GM12892 (cell line): ENCODE results near the gene PEAR1.

Source experiments
- DNase-seq: peaks from one replicate; pipeline ENCODE4 v3.0.0; 2011; ENCODE audit not compliant: insufficient read length
- FAIRE-seq: peaks from 2 replicates; lab custom pipeline; 2011; peaks lifted over from hg19 to GRCh38; lab: Jason Lieb, UNC
- POLR2A ChIP-seq: IDR thresholded peaks from 2 replicates; pipeline ENCODE4 v1.6.1; 2011; ENCODE audit warnings: low read depth, low read length, control low read depth
- POLR2AphosphoS5 ChIP-seq: IDR thresholded peaks from 2 replicates; pipeline ENCODE4 v1.6.1; 2011; ENCODE audit warnings: low read depth, low read length, control low read depth
- TAF1 ChIP-seq: IDR thresholded peaks from 2 replicates; pipeline ENCODE4 v1.6.1; 2011; ENCODE audit warnings: low read depth, mild to moderate bottlenecking, control low read depth, low read length, borderline replicate concordance

PEAR1 gene

DNA sequence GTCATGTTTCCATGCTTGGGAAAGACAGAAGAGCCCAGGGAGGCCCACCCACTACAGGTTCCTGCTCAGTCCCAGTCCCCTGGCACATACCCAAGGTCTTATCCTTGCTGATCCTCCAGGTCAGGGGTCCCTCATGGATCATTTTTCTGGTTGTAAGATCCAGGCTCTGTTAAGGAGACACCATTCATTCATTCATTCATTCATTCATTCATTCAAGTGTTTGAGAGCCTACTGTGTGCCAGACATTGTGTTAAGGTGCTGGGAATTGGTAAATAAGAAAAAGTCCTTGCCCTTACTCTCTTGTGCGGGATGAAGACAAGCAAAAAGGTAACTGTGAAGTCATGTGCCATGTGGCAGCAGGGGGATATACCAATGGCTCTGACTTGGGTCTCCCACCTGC, 50.8 kb downstream of the PEAR1 start:
- FAIRE-seq (no peak), DNase-seq (no peak)
- no peak for TF ChIP-seq TAF1
- no peak for TF ChIP-seq POLR2AphosphoS5
- TF ChIP-seq POLR2A: no peak

DNA sequence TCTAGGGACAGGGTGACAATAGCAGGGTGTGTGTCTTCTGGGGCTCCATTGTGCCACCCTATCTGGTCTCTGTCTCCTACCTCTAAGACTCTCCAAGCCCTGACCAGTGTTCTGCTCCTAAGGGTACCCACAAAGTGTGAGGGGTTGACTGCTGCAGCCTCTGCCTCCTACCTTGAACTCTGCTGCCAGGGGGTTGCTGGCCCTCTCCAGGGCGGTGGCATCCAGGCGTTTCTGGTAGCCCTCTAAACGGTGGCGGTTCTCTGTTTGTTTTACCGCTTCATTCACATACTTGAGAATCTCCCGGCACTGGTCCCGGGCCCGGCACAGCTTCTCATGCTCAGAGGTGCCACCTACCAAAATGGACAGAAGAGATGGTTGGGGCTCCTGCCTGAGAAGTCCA, 51.3 kb downstream of the PEAR1 start:
- no peak for TF ChIP-seq TAF1
- no peak for TF ChIP-seq POLR2A
- TF ChIP-seq POLR2AphosphoS5: no peak
- FAIRE-seq (no peak), DNase-seq (no peak)

DNA sequence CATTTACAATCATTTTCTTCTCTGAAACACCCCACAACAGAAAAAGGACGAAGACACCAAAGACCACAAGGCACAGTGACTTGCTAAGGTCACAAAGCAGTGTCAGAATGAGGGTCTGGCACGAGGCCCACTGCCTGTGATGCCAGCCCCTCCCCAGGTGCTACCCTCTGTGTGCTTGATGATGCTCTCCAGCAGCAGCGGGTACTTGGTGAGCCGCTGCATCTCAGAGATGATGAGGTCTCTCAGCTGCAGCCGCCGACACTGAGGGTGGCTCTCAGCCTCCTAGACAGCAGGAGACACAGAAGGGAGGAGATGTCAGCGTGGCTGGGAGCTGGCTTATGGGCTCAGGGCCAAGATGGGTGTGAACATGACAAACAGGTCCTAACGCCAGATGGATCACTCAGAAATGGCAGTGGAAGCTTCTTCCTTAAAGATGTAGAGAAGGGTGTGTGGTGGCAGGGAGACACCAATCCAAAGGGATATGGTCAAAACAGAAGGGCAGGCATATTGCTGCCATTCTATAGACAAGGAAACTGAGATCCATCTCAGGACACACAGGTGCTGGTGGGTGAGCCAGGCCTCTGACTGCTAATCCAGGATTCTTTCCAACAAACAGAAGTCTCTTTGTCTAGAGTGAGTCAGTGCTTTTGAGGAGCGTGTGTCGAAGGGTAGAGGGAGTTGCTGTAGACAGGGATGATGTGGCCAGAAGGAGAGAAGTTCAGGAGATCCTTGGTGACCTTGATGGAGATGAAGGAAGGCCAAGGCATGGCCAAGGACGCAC, 52.6 kb downstream of the PEAR1 start:
- DNase-seq: no peak
- TF ChIP-seq TAF1 (no peak), POLR2AphosphoS5 (no peak), POLR2A (no peak)
- no peak for FAIRE-seq

DNA sequence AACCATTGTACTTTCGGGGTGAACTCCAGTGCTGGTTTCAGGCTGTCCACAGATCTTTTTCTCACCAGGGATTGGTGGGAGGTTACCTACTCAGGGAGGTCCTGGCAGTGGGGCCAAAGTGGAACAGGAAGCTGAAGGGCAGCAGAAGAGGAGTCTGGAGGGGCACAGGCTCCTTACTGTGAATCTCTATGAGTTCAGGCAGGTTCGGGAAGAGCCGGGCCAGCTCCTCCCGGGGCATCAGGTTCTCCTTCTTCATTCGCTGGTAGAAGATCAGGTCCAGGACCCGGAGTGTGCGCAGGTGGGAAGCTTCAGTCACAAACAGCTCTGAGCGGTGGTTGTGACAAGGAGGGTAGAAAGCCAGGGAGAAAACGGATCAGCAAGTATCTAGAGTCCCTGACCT, 53.6 kb downstream of the PEAR1 start:
- no peak for TF ChIP-seq POLR2A
- TF ChIP-seq TAF1: no peak
- TF ChIP-seq POLR2AphosphoS5: no peak
- FAIRE-seq (no peak), DNase-seq (no peak)

DNA sequence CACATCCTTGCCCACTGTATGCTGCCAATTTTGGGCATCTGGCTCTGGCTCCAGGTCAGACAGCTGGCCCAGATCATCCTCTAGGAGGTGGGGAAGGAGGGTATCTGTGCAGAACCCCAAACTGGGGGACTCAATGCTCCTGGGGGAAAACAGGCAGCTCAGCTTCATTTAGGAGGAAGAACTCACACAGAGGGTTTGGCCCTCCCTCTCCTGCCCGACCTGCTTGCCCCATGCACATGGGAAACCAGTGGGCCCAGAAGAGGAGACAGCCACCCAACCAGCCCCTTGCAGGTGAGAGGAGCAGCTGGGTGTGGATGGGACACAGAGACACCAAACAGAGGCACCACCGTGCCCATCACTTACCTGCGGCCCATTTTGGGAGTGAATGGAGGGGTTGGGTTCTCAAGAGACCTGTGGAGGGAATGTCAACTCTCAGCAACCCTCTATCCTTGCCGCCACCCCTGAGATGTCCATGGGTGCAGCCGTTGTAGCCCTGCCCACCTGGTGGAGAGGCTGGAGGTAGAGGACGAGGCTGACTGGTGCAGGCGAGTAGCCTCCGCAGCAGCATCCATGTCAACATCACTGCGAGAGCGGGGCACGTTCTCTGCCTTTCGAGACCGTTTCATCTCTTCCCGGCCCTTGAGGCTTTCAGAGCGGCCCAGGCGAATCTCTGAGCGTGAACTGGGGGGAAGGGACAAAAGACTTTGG, 54.5 kb downstream of the PEAR1 start:
- DNase-seq: no peak
- no peak for FAIRE-seq
- TF ChIP-seq POLR2AphosphoS5 (no peak), TAF1 (no peak), POLR2A (no peak)

DNA sequence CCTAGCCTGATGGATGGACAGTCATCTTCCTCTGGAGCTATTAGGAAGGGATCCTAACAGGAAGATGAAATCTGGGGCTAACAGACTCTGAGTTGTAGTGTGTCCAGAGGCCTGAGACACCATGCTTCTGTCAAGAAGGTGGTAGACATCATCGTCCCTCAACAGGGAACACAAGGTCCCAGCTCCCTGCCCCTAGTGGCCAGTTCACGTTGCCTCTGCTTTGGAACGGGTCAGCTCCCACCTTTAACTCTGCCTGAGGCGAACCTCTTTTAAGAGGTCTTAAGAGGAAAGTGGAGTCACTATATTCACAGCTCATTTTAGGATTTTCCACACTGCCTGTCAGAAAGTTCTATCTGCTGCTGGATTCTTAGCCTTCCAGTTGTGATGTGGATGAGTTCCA, 55.2 kb downstream of the PEAR1 start:
- no peak for TF ChIP-seq POLR2AphosphoS5
- TF ChIP-seq POLR2A: no peak
- TF ChIP-seq TAF1: no peak
- FAIRE-seq (no peak), DNase-seq (no peak)

DNA sequence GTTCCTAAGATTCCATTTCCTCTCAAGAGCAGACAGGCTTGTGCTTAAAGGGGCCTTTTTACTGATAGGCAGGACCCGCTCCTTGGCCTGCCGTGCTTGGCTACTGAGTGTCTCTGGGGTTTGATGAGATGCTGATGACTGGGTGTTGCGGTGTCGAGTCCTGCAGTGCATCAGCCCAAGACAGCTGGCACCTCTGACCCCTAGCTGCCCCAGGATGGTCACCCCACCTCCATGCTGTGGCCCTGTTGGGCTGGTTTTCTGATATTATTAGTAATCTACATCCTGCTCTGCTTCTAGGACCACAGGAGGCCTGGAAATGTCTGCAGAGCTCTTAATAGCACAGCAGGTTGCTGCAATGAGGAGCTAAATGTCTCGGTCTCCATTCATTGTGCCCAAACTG, 55.6 kb downstream of the PEAR1 start:
- no peak for FAIRE-seq
- no peak for DNase-seq

DNA sequence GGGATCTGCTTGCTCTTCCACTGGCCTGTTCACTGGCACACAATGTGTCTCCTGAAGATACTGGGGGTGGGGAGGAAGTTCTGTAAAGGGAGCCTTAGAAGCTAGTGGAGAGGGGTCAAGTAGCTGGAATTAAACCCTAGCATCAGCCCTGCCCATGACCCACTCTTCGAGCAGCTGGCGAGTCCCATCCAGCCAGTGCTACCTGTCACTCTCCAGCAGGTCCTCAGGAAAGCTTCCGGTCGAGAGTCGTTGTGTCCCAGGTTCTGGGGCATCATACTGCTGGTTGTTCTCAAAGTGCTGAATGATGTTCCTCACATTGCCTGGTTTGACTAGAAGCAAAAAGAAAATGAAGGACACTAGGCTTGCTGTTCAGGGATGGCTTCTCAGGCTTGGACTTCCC, 57.9 kb downstream of the PEAR1 start:
- FAIRE-seq (no peak), DNase-seq (no peak)
- no peak for TF ChIP-seq TAF1
- no peak for TF ChIP-seq POLR2AphosphoS5
- no peak for TF ChIP-seq POLR2A

More for the DNA sequence above, 55.6 kb downstream of the PEAR1 start:
- TF ChIP-seq POLR2A (no peak), TAF1 (no peak), POLR2AphosphoS5 (no peak)

DNA sequence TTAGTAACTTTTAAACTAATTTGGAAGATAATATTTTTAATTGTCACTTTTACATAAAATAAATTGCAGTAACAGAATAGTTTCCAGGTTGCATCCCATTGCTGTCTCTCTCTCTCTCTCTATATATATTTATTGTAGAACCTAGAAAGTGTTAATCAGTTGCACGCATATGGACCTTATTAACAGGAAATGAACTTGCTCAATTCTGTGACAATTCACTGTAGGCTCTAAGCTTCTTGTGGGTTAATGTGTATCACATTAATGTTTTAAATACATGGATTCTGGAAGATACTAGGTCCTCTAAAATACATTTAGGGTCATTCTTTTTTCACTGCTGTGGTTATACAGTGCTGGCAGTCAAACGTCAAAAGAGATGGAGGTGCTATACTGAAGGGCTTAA, 60.1 kb downstream of the PEAR1 start:
- FAIRE-seq: no peak
- TF ChIP-seq POLR2AphosphoS5: no peak
- no peak for TF ChIP-seq TAF1
- TF ChIP-seq POLR2A: no peak
- DNase-seq: no peak

DNA sequence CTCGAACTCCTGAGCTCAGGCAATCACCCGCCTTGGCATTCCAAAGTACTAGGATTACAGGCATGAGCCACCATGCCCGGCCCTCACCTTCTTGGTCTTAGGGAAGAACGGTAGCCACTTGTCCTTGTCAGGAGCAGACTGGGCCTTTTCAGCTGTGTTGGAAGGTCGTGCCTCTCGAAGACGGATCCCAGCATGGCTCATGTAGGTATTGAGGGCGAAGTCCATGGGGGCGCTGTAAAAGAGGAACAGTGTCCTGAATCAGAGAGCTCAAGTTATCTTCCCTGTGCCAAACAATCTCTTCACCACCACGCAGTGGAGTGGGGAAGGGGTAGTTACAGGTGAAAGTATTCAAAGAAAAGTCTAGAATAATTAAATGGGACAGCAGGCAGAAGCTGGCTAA, 62.8 kb downstream of the PEAR1 start:
- no peak for TF ChIP-seq POLR2AphosphoS5
- no peak for TF ChIP-seq POLR2A
- TF ChIP-seq TAF1: no peak
- FAIRE-seq: no peak
- DNase-seq: no peak

DNA sequence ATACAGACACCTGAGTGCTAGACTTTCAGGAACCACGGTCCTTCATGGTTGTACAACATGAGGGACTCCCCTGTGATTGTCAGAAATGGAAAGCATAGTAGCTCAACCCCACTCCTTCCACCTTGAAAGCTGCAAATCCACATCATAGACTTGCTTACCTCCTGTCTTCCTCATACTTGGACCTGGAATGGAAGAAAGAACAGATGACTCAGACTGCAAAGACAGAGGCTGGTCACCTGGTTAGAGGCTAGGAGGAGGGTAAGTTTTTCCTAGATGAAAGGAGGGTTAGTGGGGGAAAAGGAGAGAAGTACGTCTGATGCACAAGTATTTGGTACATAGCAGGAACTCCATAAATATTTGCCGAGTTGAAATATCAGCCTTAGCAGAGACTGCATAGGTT, 64.1 kb downstream of the PEAR1 start:
- TF ChIP-seq POLR2AphosphoS5: no peak
- TF ChIP-seq POLR2A: no peak
- no peak for TF ChIP-seq TAF1
- FAIRE-seq (no peak), DNase-seq (no peak)

DNA sequence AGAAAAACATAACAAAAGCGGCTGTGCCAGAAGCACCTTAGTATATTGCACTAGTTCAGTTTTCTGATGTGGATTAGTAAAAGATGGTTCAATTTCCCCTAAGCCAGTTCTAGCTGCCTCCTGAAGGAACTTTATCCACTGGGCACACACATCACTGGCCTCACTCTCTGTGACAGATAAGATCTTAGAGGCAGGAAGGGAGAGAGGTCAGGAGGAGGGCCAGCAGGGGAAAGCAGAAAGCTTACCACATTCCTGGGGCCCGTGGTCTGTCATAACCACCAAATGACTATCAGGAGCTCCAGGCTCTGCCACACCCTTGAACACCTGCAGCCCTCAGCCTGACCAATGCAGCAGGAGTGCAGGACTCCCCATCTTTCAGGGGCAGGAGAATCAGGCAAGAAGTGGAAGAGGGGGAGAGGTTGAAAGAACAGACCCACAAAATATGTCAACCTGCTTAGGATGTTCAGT, 64.8 kb downstream of the PEAR1 start:
- TF ChIP-seq POLR2A: no peak
- FAIRE-seq (no peak), DNase-seq (no peak)
